Kidney tubule cell (primary cell): Measurements from ENCODE around the gene MICA.
"Not testable (repeated sequence)": the region's sequence is repeated elsewhere in the genome, so short reads cannot be mapped to it uniquely, and the experiment has no call there.

Source experiments
- DNase-seq: peaks from one replicate; pipeline ENCODE4 v3.0.0-alpha.2; 2018; ENCODE audit warnings: low spot score

Gene MICA

GRCh38 chr6:31414148-31414770 lies 10.9 kb downstream of the MICA start:
- not testable (repeated sequence) for DNase-seq

GRCh38 chr6:31414771-31415265 lies 11.4 kb downstream of the MICA start:
- no peak for DNase-seq

- no peak for DNase-seq
Measured at GRCh38 chr6:31416394-31417014, 13.1 kb downstream of the MICA start.

- DNase-seq: no peak
Measured at GRCh38 chr6:31418251-31418650, 14.9 kb downstream of the MICA start.

- peak; percentile 20 for DNase-seq
Measured at GRCh38 chr6:31419842-31420241, 16.4 kb downstream of the MICA start.

GRCh38 chr6:31420546-31420945 lies 17.2 kb downstream of the MICA start:
- DNase-seq: no peak

GRCh38 chr6:31422587-31422986 lies 19.2 kb downstream of the MICA start:
- no peak for DNase-seq

GRCh38 chr6:31423550-31423949 lies 20.2 kb downstream of the MICA start:
- DNase-seq: no peak

- DNase-seq: no peak
Measured at GRCh38 chr6:31426395-31427354, 23.3 kb downstream of the MICA start.

GRCh38 chr6:31430449-31430848 lies 27.1 kb downstream of the MICA start:
- DNase-seq: no peak

GRCh38 chr6:31435051-31435450 lies 31.7 kb downstream of the MICA start:
- not testable (repeated sequence) for DNase-seq

GRCh38 chr6:31438222-31438621 lies 34.8 kb downstream of the MICA start:
- DNase-seq: no peak

GRCh38 chr6:31438677-31439076 lies 35.3 kb downstream of the MICA start:
- DNase-seq: no peak

GRCh38 chr6:31441365-31442267 lies 38.2 kb downstream of the MICA start:
- peak; percentile 56 for DNase-seq

GRCh38 chr6:31446481-31446880 lies 43.1 kb downstream of the MICA start:
- no peak for DNase-seq

GRCh38 chr6:31446999-31447789 lies 43.8 kb downstream of the MICA start:
- DNase-seq: not testable (repeated sequence)

- no peak for DNase-seq
Measured at GRCh38 chr6:31450751-31451150, 47.4 kb downstream of the MICA start.

GRCh38 chr6:31452859-31453258 lies 49.5 kb downstream of the MICA start:
- no peak for DNase-seq

- DNase-seq: no peak
Measured at GRCh38 chr6:31453259-31453658, 49.9 kb downstream of the MICA start.

GRCh38 chr6:31459864-31460263 lies 56.5 kb downstream of the MICA start:
- not testable (repeated sequence) for DNase-seq
